Stimulated activated CD4-positive, alpha-beta T cell treated with anti-CD3 and anti-CD28 coated beads, Interleukin-4, amount 100 ng/mL, for 48 hours (primary cell): ENCODE results near the gene NBPF1.
"Not testable (repeated sequence)": the region's sequence is repeated elsewhere in the genome, so short reads cannot be mapped to it uniquely, and the experiment has no call there.

Experiments
- DNase-seq, 2 donors: peaks; one replicate each; pipeline ENCODE4 v3.0.0-alpha.2; 2020; ENCODE audit warnings: low read depth in 2 of 2

The NBPF1 gene

DNA sequence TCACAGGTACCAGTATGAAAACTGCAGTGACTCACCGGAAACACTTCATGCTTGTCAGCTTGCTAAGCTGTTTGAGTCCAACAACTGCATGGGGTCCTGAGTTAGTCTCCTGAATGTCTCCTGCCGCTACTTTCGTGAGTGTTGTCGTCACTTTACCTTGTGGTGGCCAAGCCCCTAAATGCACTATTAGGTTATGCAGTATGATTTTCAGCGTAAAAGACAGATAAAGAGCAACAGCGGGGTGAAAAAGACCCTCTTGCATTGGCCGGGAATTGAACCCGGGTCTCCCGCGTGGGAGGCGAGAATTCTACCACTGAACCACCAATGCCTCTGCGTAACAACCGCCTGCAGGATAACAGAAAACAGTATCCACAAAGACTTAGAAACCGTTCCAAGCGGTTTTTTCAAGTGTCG is 67.7 kb downstream of the NBPF1 start:
- DNase-seq: peak in 1 of 2 donors; percentile 21

GRCh38 chr1:16540421-16540893 is 72.9 kb downstream of the NBPF1 start:
- not testable (repeated sequence) for DNase-seq

GRCh38 chr1:16537528-16537927 is 75.8 kb downstream of the NBPF1 start:
- not testable (repeated sequence) for DNase-seq

- DNase-seq: not testable (repeated sequence)
Observed at GRCh38 chr1:16536796-16537195, 76.6 kb downstream of the NBPF1 start.

DNA sequence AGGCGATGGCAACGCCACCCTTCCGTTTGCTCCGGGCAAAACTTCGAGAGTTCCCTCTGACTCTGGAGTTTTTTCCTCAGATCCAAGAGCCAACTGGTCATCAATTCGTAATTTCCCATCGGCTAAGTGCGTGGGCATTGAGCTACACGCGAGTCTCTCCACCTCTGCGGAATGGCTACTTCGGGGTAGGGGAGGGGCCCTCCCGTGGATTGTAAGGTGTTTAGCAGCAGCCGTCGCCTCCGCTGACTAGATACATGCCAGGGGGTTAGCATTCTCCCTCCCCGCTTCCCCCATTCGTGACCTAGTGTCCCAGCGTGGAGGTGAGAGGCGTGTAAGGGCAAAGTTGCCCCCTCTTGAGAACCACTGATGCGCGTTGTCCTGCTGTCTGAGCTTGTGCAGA is 77.5 kb downstream of the NBPF1 start:
- not testable (repeated sequence) for DNase-seq

DNA sequence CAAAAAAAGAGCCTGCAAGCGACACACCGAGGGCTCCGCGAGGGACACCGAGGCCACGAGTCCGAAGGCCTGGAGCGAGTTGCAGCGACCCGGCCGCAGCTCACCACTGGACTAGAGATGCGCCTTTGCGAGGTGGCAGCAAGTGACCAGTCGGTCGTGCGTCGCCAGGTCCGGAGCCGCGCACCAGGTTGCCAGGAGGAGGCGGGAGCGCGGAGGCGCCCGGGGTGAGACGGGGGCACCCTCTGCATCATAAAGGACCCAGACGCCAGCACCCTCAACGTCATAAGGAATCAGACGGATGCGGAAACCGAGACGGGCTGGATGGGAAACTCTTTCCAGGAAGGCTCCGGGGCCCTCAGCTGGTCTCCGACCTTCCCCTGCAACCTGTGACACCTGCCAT is 77.9 kb downstream of the NBPF1 start:
- DNase-seq: not testable (repeated sequence)

- DNase-seq: peak; percentile 38 to 51
Observed at GRCh38 chr1:16534829-16535456, 78.4 kb downstream of the NBPF1 start.

- DNase-seq: not testable (repeated sequence)
Observed at GRCh38 chr1:16534239-16534828, 79.0 kb downstream of the NBPF1 start.

GRCh38 chr1:16532235-16532991 is 81.0 kb downstream of the NBPF1 start:
- not testable (repeated sequence) for DNase-seq

GRCh38 chr1:16528338-16528737 is 85.0 kb downstream of the NBPF1 start:
- DNase-seq: not testable (repeated sequence)

GRCh38 chr1:16525769-16526168 is 87.6 kb downstream of the NBPF1 start:
- DNase-seq: not testable (repeated sequence)

GRCh38 chr1:16521679-16522078 is 91.7 kb downstream of the NBPF1 start:
- not testable (repeated sequence) for DNase-seq

DNA sequence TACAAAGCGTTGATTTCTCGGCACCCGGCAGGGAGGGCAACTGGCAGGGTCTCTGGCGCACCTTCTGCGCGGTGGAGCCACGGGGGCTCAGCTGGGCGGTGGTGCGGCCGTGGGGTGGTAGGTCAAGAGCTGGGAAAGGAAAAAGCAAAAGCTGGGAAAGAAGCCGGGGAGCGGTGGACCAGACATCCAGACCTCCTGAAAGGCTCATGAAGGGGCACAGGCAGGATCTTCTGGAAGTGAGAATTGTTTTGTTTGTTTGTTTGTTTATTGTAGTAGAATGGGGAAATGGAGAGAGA is 92.1 kb downstream of the NBPF1 start:
- no peak for DNase-seq

DNA sequence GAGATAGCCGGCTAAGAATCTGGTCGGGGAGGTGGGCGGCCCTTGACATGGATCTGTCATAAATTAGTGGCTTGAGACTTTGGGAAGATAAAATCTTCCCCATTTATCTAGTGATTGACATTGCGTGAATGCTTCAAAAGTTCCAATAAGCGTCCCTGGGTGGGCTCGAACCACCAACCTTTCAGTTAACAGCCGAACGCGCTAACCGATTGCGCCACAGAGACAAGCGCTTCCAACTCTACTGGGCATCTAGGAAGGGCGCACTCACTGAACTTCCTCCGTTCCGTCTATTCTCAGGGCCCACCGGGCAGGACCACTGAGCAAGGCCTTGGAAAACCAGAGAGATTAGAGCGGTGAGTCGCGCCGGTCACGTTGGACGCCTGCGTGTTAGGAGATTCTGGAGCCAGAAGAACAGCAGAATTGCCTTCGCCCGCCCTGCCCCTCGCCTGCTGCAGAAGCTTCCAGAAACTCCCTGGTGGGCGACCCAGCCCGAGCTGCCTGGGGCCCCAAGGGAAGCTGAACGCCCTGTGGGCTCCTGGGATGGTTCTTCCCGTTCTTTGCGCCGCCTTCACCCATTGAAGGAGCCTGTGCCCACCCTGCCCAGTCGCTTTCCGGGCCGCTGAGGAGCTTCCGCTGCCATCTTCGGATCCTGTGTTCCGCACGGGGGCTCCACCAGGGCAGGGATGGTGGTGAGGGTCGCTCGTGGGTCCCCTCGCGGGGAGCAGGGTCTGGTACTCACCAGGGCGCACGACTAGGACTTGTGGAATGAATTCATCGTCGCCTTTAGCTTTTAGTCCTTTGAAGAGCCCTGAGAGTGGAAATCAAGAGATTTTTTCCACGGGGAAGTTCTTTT is 92.7 kb downstream of the NBPF1 start:
- DNase-seq: not testable (repeated sequence)

GRCh38 chr1:16519255-16519951 is 94.0 kb downstream of the NBPF1 start:
- DNase-seq: not testable (repeated sequence)

- not testable (repeated sequence) for DNase-seq
Observed at GRCh38 chr1:16518913-16519254, 94.5 kb downstream of the NBPF1 start.

DNA sequence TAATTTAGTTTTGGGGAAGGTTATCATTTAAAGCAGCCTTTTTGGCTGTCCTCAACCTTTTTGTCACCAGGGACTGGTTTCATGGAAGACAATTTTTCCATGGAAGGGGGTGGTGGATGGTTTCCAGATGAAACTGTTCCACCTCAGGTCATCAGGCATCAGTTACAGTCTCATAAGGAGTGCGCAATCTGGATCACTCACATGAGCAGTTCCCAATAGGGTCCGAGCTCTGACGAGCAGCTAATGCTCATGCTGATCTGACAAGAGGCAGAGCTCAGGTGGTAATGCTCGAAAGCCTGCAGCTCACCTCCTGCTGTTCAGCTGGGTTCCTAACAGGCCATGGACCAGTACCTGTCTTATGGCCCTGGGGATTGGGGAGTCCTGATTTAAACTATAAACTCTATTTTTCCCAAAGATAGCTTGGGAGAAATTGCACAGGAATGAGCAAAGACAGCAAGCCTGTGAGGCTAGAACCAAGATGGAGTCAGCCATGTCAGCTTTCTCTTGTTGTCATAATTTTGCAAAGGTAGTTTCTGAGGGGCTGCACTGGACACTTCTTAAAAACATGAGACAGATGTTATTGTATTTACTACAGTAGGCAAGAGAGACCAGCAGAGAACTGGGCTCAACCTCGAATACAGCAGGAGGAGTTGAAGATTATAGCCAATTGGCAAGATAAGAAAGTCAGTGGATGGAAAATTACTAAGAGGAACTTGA is 96.5 kb downstream of the NBPF1 start:
- not testable (repeated sequence) for DNase-seq

GRCh38 chr1:16514107-16515055 is 99.0 kb downstream of the NBPF1 start, which contains the start of gene RNU1-1:
Gene RNU1-1, minus strand, starts transcription at chr1:16514285.
- peak; percentile 41 to 56 for DNase-seq

GRCh38 chr1:16513412-16514106 is 99.8 kb downstream of the NBPF1 start:
- peak; percentile 51 to 58 for DNase-seq
